Osteoblast (primary cell): ENCODE data around the gene NPAS1. TPM values are rescaled to one million over a fixed set of nuclear protein-coding genes. Genes with fewer than 3 reads are reported as not detected.

ENCODE experiments used
- DNase-seq: peaks from one replicate; pipeline ENCODE4 v3.0.0; 2011; ENCODE audit warnings: low spot score, mixed read lengths; ENCODE audit not compliant: insufficient read length; ENCODE audit errors: missing footprints
- H2AFZ ChIP-seq: 2 replicates; pipeline ENCODE4 v1.6.0; 2011; ENCODE audit warnings: mild to moderate bottlenecking, low read length
- H3K27ac ChIP-seq: 2 replicates; pipeline ENCODE4 v1.5.1; 2011; ENCODE audit warnings: mild to moderate bottlenecking, low read depth, low read length, moderate library complexity
- H3K27me3 ChIP-seq: 2 replicates; pipeline ENCODE4 v1.6.0; 2012; ENCODE audit warnings: mild to moderate bottlenecking, control low read depth, inconsistent platforms, low read length, moderate library complexity; ENCODE audit not compliant: insufficient read depth
- H3K36me3 ChIP-seq: 2 replicates; pipeline ENCODE4 v1.5.1; 2011; ENCODE audit warnings: mild to moderate bottlenecking, low read length, control low read depth, moderate library complexity; ENCODE audit not compliant: insufficient read depth
- H3K4me1 ChIP-seq: 2 replicates; pipeline ENCODE4 v1.5.1; 2011; ENCODE audit warnings: mild to moderate bottlenecking, low read length, control low read depth, moderate library complexity; ENCODE audit not compliant: insufficient read depth
- H3K4me2 ChIP-seq: 2 replicates; pipeline ENCODE4 v1.6.0; 2011; ENCODE audit warnings: mild to moderate bottlenecking, low read length; ENCODE audit not compliant: insufficient read depth
- H3K4me3 ChIP-seq: fragments of 200-600 bp; sonication (generic); 3 replicates; pipeline ENCODE4 v1.5.1; 2012; ENCODE audit warnings: mild to moderate bottlenecking, low read length, inconsistent platforms; ENCODE audit not compliant: insufficient read depth
- H3K79me2 ChIP-seq: 2 replicates; pipeline ENCODE4 v1.6.0; 2012; ENCODE audit warnings: mild to moderate bottlenecking, low read length, control low read depth, inconsistent platforms; ENCODE audit not compliant: insufficient read depth
- H3K9me3 ChIP-seq: 2 replicates; pipeline ENCODE4 v1.5.1; 2011; ENCODE audit warnings: low read depth, low read length, control low read depth
- H4K20me1 ChIP-seq: 2 replicates; pipeline ENCODE4 v1.6.0; 2012; ENCODE audit warnings: mild to moderate bottlenecking, low read length, control low read depth; ENCODE audit not compliant: insufficient read depth
- CTCF ChIP-seq: IDR thresholded peaks from 2 replicates; pipeline ENCODE4 v1.5.1; 2011; ENCODE audit warnings: mild to moderate bottlenecking, low read depth, low read length, moderate library complexity; ENCODE audit errors: extremely low read depth
- total RNA-seq: library from RNA; depleted of rRNA; stranded (reverse); fragments of >200 nt; gene quantifications from 2 replicates; pipeline ENCODE4 v1.2.3, GENCODE V29; 2012

The NPAS1 gene
- total RNA-seq, 1 donor, result 0.72 TPM

GRCh38 chr19:47036097-47036651, 16.5 kb downstream of the NPAS1 start:
- H3K9me3 ChIP-seq, result no peaks in the 10 kb centered on the region
- H3K4me3 ChIP-seq, result peak overlapping the region; percentile 74
- H3K4me2 ChIP-seq, result peak overlapping the region; percentile 90
- H3K79me2 ChIP-seq, result no peaks in the 10 kb centered on the region
- no peaks in the 10 kb centered on the region for H4K20me1 ChIP-seq
- DNase-seq, result no peak
- no peaks in the 10 kb centered on the region for H3K27me3 ChIP-seq
- no peak for TF ChIP-seq CTCF
- H2AFZ ChIP-seq, result peak overlapping the region; percentile 71
- H3K27ac ChIP-seq, result peak overlapping the region; percentile 63
- H3K36me3 ChIP-seq, result no peaks in the 10 kb centered on the region
- H3K4me1 ChIP-seq, result peaks cover 8% of the 10 kb centered on the region

- peaks cover 8% of the 10 kb centered on the region for H3K4me1 ChIP-seq
- no peaks in the 10 kb centered on the region for H3K36me3 ChIP-seq
- no peaks in the 10 kb centered on the region for H4K20me1 ChIP-seq
- H2AFZ ChIP-seq, result no peak overlapping the region
- H3K4me2 ChIP-seq, result no peak overlapping the region
- H3K9me3 ChIP-seq, result no peaks in the 10 kb centered on the region
- TF ChIP-seq CTCF, result no peak
- peak; percentile 80 for DNase-seq
- H3K4me3 ChIP-seq, result no peak overlapping the region
- no peaks in the 10 kb centered on the region for H3K27me3 ChIP-seq
- H3K27ac ChIP-seq, result no peak overlapping the region
- no peaks in the 10 kb centered on the region for H3K79me2 ChIP-seq
Observed at GRCh38 chr19:47037766-47038165, 18.1 kb downstream of the NPAS1 start.

- H3K79me2 ChIP-seq, result no peaks in the 10 kb centered on the region
- no peaks in the 10 kb centered on the region for H3K9me3 ChIP-seq
- TF ChIP-seq CTCF, result no peak
- no peak overlapping the region for H3K4me3 ChIP-seq
- peaks cover 8% of the 10 kb centered on the region for H3K4me1 ChIP-seq
- no peak overlapping the region for H3K4me2 ChIP-seq
- H3K27ac ChIP-seq, result no peak overlapping the region
- H3K36me3 ChIP-seq, result no peaks in the 10 kb centered on the region
- no peak overlapping the region for H2AFZ ChIP-seq
- no peaks in the 10 kb centered on the region for H3K27me3 ChIP-seq
- H4K20me1 ChIP-seq, result no peaks in the 10 kb centered on the region
- peak; percentile 73 for DNase-seq
Observed at GRCh38 chr19:47039239-47039874, 19.7 kb downstream of the NPAS1 start.

GRCh38 chr19:47040869-47041268, 21.2 kb downstream of the NPAS1 start:
- Histone ChIP-seq H3K4me3 (no peak overlapping the region), H3K4me2 (no peak overlapping the region), H4K20me1 (no peaks in the 10 kb centered on the region), H3K36me3 (no peaks in the 10 kb centered on the region), H3K4me1 (no peaks in the 10 kb centered on the region), H3K27ac (no peak overlapping the region), H3K27me3 (no peaks in the 10 kb centered on the region), H3K79me2 (no peaks in the 10 kb centered on the region), H3K9me3 (no peaks in the 10 kb centered on the region), H2AFZ (no peak overlapping the region)
- DNase-seq, result peak; percentile 68
- TF ChIP-seq CTCF, result no peak
